Fibroblast of lung (primary cell): ENCODE measurements around the gene CD8B2.
"Not testable (repeated sequence)": the region's sequence is repeated elsewhere in the genome, so short reads cannot be mapped to it uniquely, and the experiment has no call there.

ENCODE experiments used
- EZH2 ChIP-seq: IDR thresholded peaks from 2 replicates; pipeline ENCODE4 v1.5.1; 2012; ENCODE audit warnings: low read length, control low read depth, mild to moderate bottlenecking; ENCODE audit errors: missing control alignments
- TF ChIP-seq, protein P1 (sequence below), 2 donors: IDR thresholded peaks in 1 of 2; conservative IDR thresholded peaks in 1 of 2; 1 replicate in 1 of 2; 2 replicates in 1 of 2; pipeline ENCODE4 v1.5.1; 2011 to 2012; ENCODE audit warnings: low read length in 2 of 2, control low read depth in 1 of 2, inconsistent platforms in 1 of 2, low read depth in 1 of 2, mild to moderate bottlenecking in 1 of 2

- TF ChIP-seq, protein P1, sequence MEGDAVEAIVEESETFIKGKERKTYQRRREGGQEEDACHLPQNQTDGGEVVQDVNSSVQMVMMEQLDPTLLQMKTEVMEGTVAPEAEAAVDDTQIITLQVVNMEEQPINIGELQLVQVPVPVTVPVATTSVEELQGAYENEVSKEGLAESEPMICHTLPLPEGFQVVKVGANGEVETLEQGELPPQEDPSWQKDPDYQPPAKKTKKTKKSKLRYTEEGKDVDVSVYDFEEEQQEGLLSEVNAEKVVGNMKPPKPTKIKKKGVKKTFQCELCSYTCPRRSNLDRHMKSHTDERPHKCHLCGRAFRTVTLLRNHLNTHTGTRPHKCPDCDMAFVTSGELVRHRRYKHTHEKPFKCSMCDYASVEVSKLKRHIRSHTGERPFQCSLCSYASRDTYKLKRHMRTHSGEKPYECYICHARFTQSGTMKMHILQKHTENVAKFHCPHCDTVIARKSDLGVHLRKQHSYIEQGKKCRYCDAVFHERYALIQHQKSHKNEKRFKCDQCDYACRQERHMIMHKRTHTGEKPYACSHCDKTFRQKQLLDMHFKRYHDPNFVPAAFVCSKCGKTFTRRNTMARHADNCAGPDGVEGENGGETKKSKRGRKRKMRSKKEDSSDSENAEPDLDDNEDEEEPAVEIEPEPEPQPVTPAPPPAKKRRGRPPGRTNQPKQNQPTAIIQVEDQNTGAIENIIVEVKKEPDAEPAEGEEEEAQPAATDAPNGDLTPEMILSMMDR (conservative IDR thresholded peaks at IDR 0.05 in 1 of 2, IDR thresholded peaks at IDR 0.05 in 1 of 2; ENCODE audit: low read depth in 1 of 2, low read length in 2 of 2), result not testable (repeated sequence)
- TF ChIP-seq EZH2, result not testable (repeated sequence)
These were observed 26.2 kb downstream of the CD8B2 start for GRCh38 chr2:106513391-106513790.
